Activated naive CD8-positive, alpha-beta T cell treated with anti-CD3 and anti-CD28 coated beads, Interleukin-2, amount 10 ng/mL, durations not matched to agents 7 days and 5 days (primary cell): ENCODE results near the gene MVK. TPM values are rescaled to one million over a fixed set of nuclear protein-coding genes. Genes with fewer than 3 reads are reported as not detected.

Experiments
- ATAC-seq: fragments of 150-1000 bp; cut with Tn5 transposase; one replicate; pipeline ENCODE4 v1.10.0; 2021; ENCODE audit warnings: low read depth, moderate library complexity
- POLR2A ChIA-PET: fragments of 350-600 bp; sonication (Branson Sonifier 250); formaldehyde crosslinking; loops from one replicate; lab custom pipeline; 2021; ENCODE audit warnings: antibody characterized with exemption; lab: Charles Lee
- DNase-seq: peaks from one replicate; pipeline ENCODE4 v3.0.0; 2021
- H3K27ac Mint-ChIP-seq: one replicate; pipeline ENCODE4 v1.8.0; 2022; ENCODE audit warnings: mild to moderate bottlenecking, mixed read lengths
- H3K27me3 Mint-ChIP-seq: one replicate; pipeline ENCODE4 v1.8.0; 2022; ENCODE audit warnings: mild to moderate bottlenecking, moderate library complexity, mixed read lengths
- H3K36me3 Mint-ChIP-seq: one replicate; pipeline ENCODE4 v1.8.0; 2021; ENCODE audit warnings: mild to moderate bottlenecking, mixed read lengths
- H3K4me1 Mint-ChIP-seq: one replicate; pipeline ENCODE4 v1.8.0; 2021; ENCODE audit warnings: mixed read lengths
- H3K4me3 Mint-ChIP-seq: one replicate; pipeline ENCODE4 v1.8.0; 2022; ENCODE audit warnings: mild to moderate bottlenecking, moderate library complexity, mixed read lengths
- H3K9me3 Mint-ChIP-seq: one replicate; pipeline ENCODE4 v1.8.0; 2021; ENCODE audit warnings: mixed read lengths
- total RNA-seq, 2 experiments: library from RNA; stranded (reverse); gene quantifications; one replicate each; pipeline ENCODE4 v1.2.3, GENCODE V29; 2021

Gene MVK
- total RNA-seq, 2 experiments from 2014 or later = 22.4 to 22.6 TPM

- H3K4me1 Mint-ChIP-seq = peaks cover 1% of the 10 kb centered on the region
- no peak overlapping the region for H3K27ac Mint-ChIP-seq
- H3K9me3 Mint-ChIP-seq = no peaks in the 10 kb centered on the region
- DNase-seq (no peak), ATAC-seq (no peak)
- H3K27me3 Mint-ChIP-seq = peaks cover 18% of the 10 kb centered on the region
- H3K36me3 Mint-ChIP-seq = no peaks in the 10 kb centered on the region
- H3K4me3 Mint-ChIP-seq = no peak overlapping the region
- POLR2A ChIA-PET = no interaction called here
These were observed 20.1 kb upstream of the MVK start for GRCh38 chr12:109553483-109553882.

GRCh38 chr12:109553906-109554500 lies 19.6 kb upstream of the MVK start:
- Mint-ChIP-seq H3K4me1 (peaks cover 1% of the 10 kb centered on the region), H3K36me3 (no peaks in the 10 kb centered on the region), H3K9me3 (no peaks in the 10 kb centered on the region), H3K4me3 (no peak overlapping the region), H3K27me3 (peaks cover 13% of the 10 kb centered on the region), H3K27ac (no peak overlapping the region)
- no peak for DNase-seq
- no peak for ATAC-seq
- POLR2A ChIA-PET = interaction anchor here (0.9 kb wide), 1 partner anchor 20 kb away, joined by 4 read pairs; the partner anchor contains the start of genes MMAB and MVK

- Mint-ChIP-seq H3K4me1 (peaks cover 1% of the 10 kb centered on the region), H3K36me3 (no peaks in the 10 kb centered on the region), H3K4me3 (no peak overlapping the region), H3K27me3 (peaks cover 9% of the 10 kb centered on the region), H3K9me3 (no peaks in the 10 kb centered on the region), H3K27ac (no peak overlapping the region)
- DNase-seq = no peak
- POLR2A ChIA-PET = interaction anchor here (0.9 kb wide), 1 partner anchor 19 kb away, joined by 4 read pairs; the partner anchor contains the start of genes MMAB and MVK
- no peak for ATAC-seq
These were observed 18.8 kb upstream of the MVK start for GRCh38 chr12:109554761-109555160.

GRCh38 chr12:109555431-109556315 lies 17.9 kb upstream of the MVK start:
- Mint-ChIP-seq H3K27ac (no peak overlapping the region), H3K36me3 (no peaks in the 10 kb centered on the region), H3K4me3 (no peak overlapping the region), H3K27me3 (peaks cover 7% of the 10 kb centered on the region), H3K9me3 (no peaks in the 10 kb centered on the region), H3K4me1 (peaks cover 1% of the 10 kb centered on the region)
- no peak for DNase-seq
- no peak for ATAC-seq
- POLR2A ChIA-PET = no interaction called here

GRCh38 chr12:109557200-109557599 lies 16.4 kb upstream of the MVK start:
- POLR2A ChIA-PET = no interaction called here
- peaks cover 1% of the 10 kb centered on the region for H3K4me1 Mint-ChIP-seq
- H3K4me3 Mint-ChIP-seq = no peak overlapping the region
- peaks cover 7% of the 10 kb centered on the region for H3K36me3 Mint-ChIP-seq
- DNase-seq = no peak
- H3K27me3 Mint-ChIP-seq = peaks cover 3% of the 10 kb centered on the region
- H3K27ac Mint-ChIP-seq = no peak overlapping the region
- ATAC-seq = no peak
- peaks cover 5% of the 10 kb centered on the region for H3K9me3 Mint-ChIP-seq

GRCh38 chr12:109557805-109558204 lies 15.8 kb upstream of the MVK start:
- peaks cover 9% of the 10 kb centered on the region for H3K9me3 Mint-ChIP-seq

GRCh38 chr12:109558374-109559199 lies 15.0 kb upstream of the MVK start:
- no peak overlapping the region for H3K27ac Mint-ChIP-seq
- ATAC-seq (no peak), DNase-seq (no peak)
- no peaks in the 10 kb centered on the region for H3K4me1 Mint-ChIP-seq
- H3K27me3 Mint-ChIP-seq = no peaks in the 10 kb centered on the region
- peaks cover 9% of the 10 kb centered on the region for H3K9me3 Mint-ChIP-seq
- H3K36me3 Mint-ChIP-seq = peaks cover 12% of the 10 kb centered on the region
- H3K4me3 Mint-ChIP-seq = no peak overlapping the region
- POLR2A ChIA-PET = no interaction called here

More at GRCh38 chr12:109557805-109558204, 15.8 kb upstream of the MVK start:
- POLR2A ChIA-PET = no interaction called here
- Mint-ChIP-seq H3K36me3 (peaks cover 12% of the 10 kb centered on the region), H3K4me1 (no peaks in the 10 kb centered on the region), H3K4me3 (no peak overlapping the region), H3K27me3 (peaks cover 3% of the 10 kb centered on the region), H3K27ac (peak overlapping the region; percentile 24)
- DNase-seq (no peak), ATAC-seq (no peak)

- H3K9me3 Mint-ChIP-seq = peaks cover 9% of the 10 kb centered on the region
- no peak overlapping the region for H3K27ac Mint-ChIP-seq
- H3K4me3 Mint-ChIP-seq = no peak overlapping the region
- H3K27me3 Mint-ChIP-seq = no peaks in the 10 kb centered on the region
- H3K36me3 Mint-ChIP-seq = peaks cover 15% of the 10 kb centered on the region
- POLR2A ChIA-PET = no interaction called here
- ATAC-seq = no peak
- DNase-seq = no peak
- H3K4me1 Mint-ChIP-seq = no peaks in the 10 kb centered on the region
These were observed 14.4 kb upstream of the MVK start for GRCh38 chr12:109559200-109559505.

- Mint-ChIP-seq H3K4me1 (no peaks in the 10 kb centered on the region), H3K9me3 (peaks cover 9% of the 10 kb centered on the region), H3K36me3 (peaks cover 15% of the 10 kb centered on the region), H3K27me3 (no peaks in the 10 kb centered on the region), H3K27ac (no peak overlapping the region), H3K4me3 (no peak overlapping the region)
- POLR2A ChIA-PET = no interaction called here
- ATAC-seq (no peak), DNase-seq (no peak)
These were observed 14.0 kb upstream of the MVK start for GRCh38 chr12:109559601-109560000.

GRCh38 chr12:109560867-109561710 lies 12.5 kb upstream of the MVK start:
- POLR2A ChIA-PET = interaction anchor here (1.3 kb wide), 1 partner anchor 15 kb away, joined by 3 read pairs; no protein-coding TSS in a partner anchor
- no peak overlapping the region for H3K4me3 Mint-ChIP-seq
- ATAC-seq = no peak
- H3K9me3 Mint-ChIP-seq = peaks cover 9% of the 10 kb centered on the region
- DNase-seq = no peak
- peaks cover 15% of the 10 kb centered on the region for H3K36me3 Mint-ChIP-seq
- H3K4me1 Mint-ChIP-seq = no peaks in the 10 kb centered on the region
- H3K27me3 Mint-ChIP-seq = no peaks in the 10 kb centered on the region
- no peak overlapping the region for H3K27ac Mint-ChIP-seq

GRCh38 chr12:109561711-109562030 lies 11.9 kb upstream of the MVK start:
- H3K36me3 Mint-ChIP-seq = peaks cover 15% of the 10 kb centered on the region
- H3K4me3 Mint-ChIP-seq = no peak overlapping the region
- no peaks in the 10 kb centered on the region for H3K4me1 Mint-ChIP-seq
- H3K27me3 Mint-ChIP-seq = no peaks in the 10 kb centered on the region
- no peak overlapping the region for H3K27ac Mint-ChIP-seq
- H3K9me3 Mint-ChIP-seq = peaks cover 9% of the 10 kb centered on the region
- ATAC-seq = no peak
- POLR2A ChIA-PET = interaction anchor here (1.3 kb wide), 1 partner anchor 14 kb away, joined by 3 read pairs; no protein-coding TSS in a partner anchor
- DNase-seq = no peak

- no peak overlapping the region for H3K27ac Mint-ChIP-seq
- ATAC-seq = no peak
These were observed 10.7 kb upstream of the MVK start for GRCh38 chr12:109562871-109563270.

More at GRCh38 chr12:109562871-109563270, 10.7 kb upstream of the MVK start:
- no peaks in the 10 kb centered on the region for H3K4me1 Mint-ChIP-seq
- peaks cover 15% of the 10 kb centered on the region for H3K36me3 Mint-ChIP-seq
- H3K4me3 Mint-ChIP-seq = no peak overlapping the region
- no peaks in the 10 kb centered on the region for H3K27me3 Mint-ChIP-seq
- peaks cover 9% of the 10 kb centered on the region for H3K9me3 Mint-ChIP-seq
- POLR2A ChIA-PET = interaction anchor here (0.5 kb wide), 1 partner anchor 408 kb away, joined by 3 read pairs; no protein-coding TSS in a partner anchor
- no peak for DNase-seq
